Measurements from ENCODE around the gene OPA1. TPM values are rescaled to one million over a fixed set of nuclear protein-coding genes. Genes with fewer than 3 reads are reported as not detected.

Gene OPA1
- total and polyA plus RNA-seq, 2 experiments from 2014 or later = 24.9 to 89.9 TPM

GRCh38 chr3:193638833-193639232 lies 45.8 kb downstream of the OPA1 start:
- Mint-ChIP-seq H3K36me3 (ENCODE audit: low read depth) (peaks cover 14% of the 10 kb centered on the region; the same call in 2 of the 3 replicates), H3K4me3 (no peak overlapping the region), H3K27me3 (ENCODE audit: insufficient read depth, low read depth, poor library complexity) (no peaks in the 10 kb centered on the region), H3K27ac (no peak overlapping the region), H3K9me3 (no peaks in the 10 kb centered on the region), H3K4me1 (peaks cover 2% of the 10 kb centered on the region)
- TF ChIP-seq CREB1 (CRISPR knock-in tag; IDR thresholded peaks at IDR 0.05; ENCODE audit: low read depth) (no peak), POLR2AphosphoS5 (IDR thresholded peaks at IDR 0.05; ENCODE audit: low read depth) (no peak), EZH2phosphoT487 (IDR thresholded peaks at IDR 0.05; ENCODE audit: unreplicated experiment) (no peak), ZNF462 (CRISPR knock-in tag; IDR thresholded peaks at IDR 0.05) (no peak), STAT1 (IDR thresholded peaks at IDR 0.05; ENCODE audit: unreplicated experiment) (no peak), ZNF114 (CRISPR knock-in tag; IDR thresholded peaks at IDR 0.05) (no peak), ZNF331 (CRISPR knock-in tag; IDR thresholded peaks at IDR 0.05; ENCODE audit: low read depth) (no peak), REST (IDR thresholded peaks at IDR 0.05; ENCODE audit: unreplicated experiment) (no peak), EZH2 (IDR thresholded peaks at IDR 0.05; ENCODE audit: low read depth, unreplicated experiment) (no peak), NANOG (IDR thresholded peaks at IDR 0.05; ENCODE audit: borderline replicate concordance) (no peak), JUNB (IDR thresholded peaks at IDR 0.05; ENCODE audit: unreplicated experiment) (no peak)
- TF ChIP-seq, protein P1, sequence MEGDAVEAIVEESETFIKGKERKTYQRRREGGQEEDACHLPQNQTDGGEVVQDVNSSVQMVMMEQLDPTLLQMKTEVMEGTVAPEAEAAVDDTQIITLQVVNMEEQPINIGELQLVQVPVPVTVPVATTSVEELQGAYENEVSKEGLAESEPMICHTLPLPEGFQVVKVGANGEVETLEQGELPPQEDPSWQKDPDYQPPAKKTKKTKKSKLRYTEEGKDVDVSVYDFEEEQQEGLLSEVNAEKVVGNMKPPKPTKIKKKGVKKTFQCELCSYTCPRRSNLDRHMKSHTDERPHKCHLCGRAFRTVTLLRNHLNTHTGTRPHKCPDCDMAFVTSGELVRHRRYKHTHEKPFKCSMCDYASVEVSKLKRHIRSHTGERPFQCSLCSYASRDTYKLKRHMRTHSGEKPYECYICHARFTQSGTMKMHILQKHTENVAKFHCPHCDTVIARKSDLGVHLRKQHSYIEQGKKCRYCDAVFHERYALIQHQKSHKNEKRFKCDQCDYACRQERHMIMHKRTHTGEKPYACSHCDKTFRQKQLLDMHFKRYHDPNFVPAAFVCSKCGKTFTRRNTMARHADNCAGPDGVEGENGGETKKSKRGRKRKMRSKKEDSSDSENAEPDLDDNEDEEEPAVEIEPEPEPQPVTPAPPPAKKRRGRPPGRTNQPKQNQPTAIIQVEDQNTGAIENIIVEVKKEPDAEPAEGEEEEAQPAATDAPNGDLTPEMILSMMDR (conservative IDR thresholded peaks at IDR 0.05; ENCODE audit: low read depth in 2 of 2) = no peak
- TF ChIP-seq, protein P2, sequence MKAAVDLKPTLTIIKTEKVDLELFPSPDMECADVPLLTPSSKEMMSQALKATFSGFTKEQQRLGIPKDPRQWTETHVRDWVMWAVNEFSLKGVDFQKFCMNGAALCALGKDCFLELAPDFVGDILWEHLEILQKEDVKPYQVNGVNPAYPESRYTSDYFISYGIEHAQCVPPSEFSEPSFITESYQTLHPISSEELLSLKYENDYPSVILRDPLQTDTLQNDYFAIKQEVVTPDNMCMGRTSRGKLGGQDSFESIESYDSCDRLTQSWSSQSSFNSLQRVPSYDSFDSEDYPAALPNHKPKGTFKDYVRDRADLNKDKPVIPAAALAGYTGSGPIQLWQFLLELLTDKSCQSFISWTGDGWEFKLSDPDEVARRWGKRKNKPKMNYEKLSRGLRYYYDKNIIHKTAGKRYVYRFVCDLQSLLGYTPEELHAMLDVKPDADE (IDR thresholded peaks at IDR 0.05) = no peak
- DNase-seq (ENCODE audit: low spot score) (no peak), ATAC-seq (no peak)
- no peaks in the 10 kb centered on the region for H3F3A ChIP-seq (replicated peaks; ENCODE audit: low read depth)
- no peak overlapping the region for H3K4me3 ChIP-seq
- H3K27me3 ChIP-seq (ENCODE audit: insufficient read depth) = no peaks in the 10 kb centered on the region
- peaks cover 28% of the 10 kb centered on the region; the same call in 1 of the 2 replicates for H3K36me3 ChIP-seq (ENCODE audit: insufficient read depth)
- no peaks in the 10 kb centered on the region for H3K79me2 ChIP-seq (replicated peaks; ENCODE audit: insufficient read depth)
- H3K4me2 ChIP-seq = no peak overlapping the region
- H2AFZ ChIP-seq = no peak overlapping the region
- H3K4me1 ChIP-seq (ENCODE audit: insufficient read depth) = no peaks in the 10 kb centered on the region; the same call in 1 of the 2 replicates
- no peaks in the 10 kb centered on the region for H4K20me1 ChIP-seq (replicated peaks; ENCODE audit: insufficient read depth)
- H3K9me2 ChIP-seq (ENCODE audit: insufficient read depth) = no peaks in the 10 kb centered on the region
- H3K27ac ChIP-seq (ENCODE audit: low read depth) = no peak overlapping the region; the same call in 1 of the 2 replicates

Measured in GM23338 (cell line).